ENCODE data around the gene DUSP16. TPM values are rescaled to one million over a fixed set of nuclear protein-coding genes. Genes with fewer than 3 reads are reported as not detected.

DUSP16 gene
- total and polyA plus RNA-seq, 2 of the 8 experiments (the other 6 are each of a cell fraction or from before 2014, with no cell fraction given), result 31.6 to 55.9 TPM

- no peak overlapping the region for H4K5ac ChIP-seq (ENCODE audit: insufficient read length, low read depth, low read length)
- H3K79me2 ChIP-seq (ENCODE audit: control insufficient read depth in 1 of 2, insufficient read depth in 2 of 2, low read length in 2 of 2), result peaks cover 0 to 72% of the 10 kb centered on the region in 2 experiments; a peak in 3 of 4 replicates
- no peak overlapping the region for H4K91ac ChIP-seq (replicated peaks; ENCODE audit: insufficient read length, low read length)
- no peak overlapping the region for H2BK15ac ChIP-seq (ENCODE audit: low read length)
- H3K79me1 ChIP-seq (ENCODE audit: low read depth, low read length), result peaks cover 3% of the 10 kb centered on the region; the same call in 1 of the 2 replicates
- no peak for DNase-seq (ENCODE audit: low read depth in 1 of 2, low spot score in 2 of 2)
- FAIRE-seq, result no peak
- ChIA-PET CTCF (ENCODE audit: partially characterized antibody) (interaction anchor here (0.6 to 1.2 kb wide), 5 partner anchors 18 to 330 kb away, joined by 3 read pairs; no protein-coding TSS in a partner anchor), POLR2A (ENCODE audit: partially characterized antibody) (interaction anchor here (0.7 to 4.8 kb wide), 2 partner anchors 11 to 271 kb away, joined by 3 to 16 read pairs; no protein-coding TSS in a partner anchor)
- H3K4ac ChIP-seq (replicated peaks; ENCODE audit: insufficient read length, low read depth, low read length), result no peak overlapping the region
- no peak overlapping the region for H3K56ac ChIP-seq (replicated peaks; ENCODE audit: insufficient read length, low read depth, low read length)
- H3K27ac ChIP-seq (ENCODE audit: low read depth, low read length), result no peak overlapping the region
- H3K4me1 ChIP-seq (replicated peaks in 1 of 4; ENCODE audit: control insufficient read depth in 3 of 4, insufficient read depth in 4 of 4, low read length in 3 of 4), result peaks cover 0 to 12% (median 11%) of the 10 kb centered on the region in 4 experiments; a peak in 5 of 7 replicates
- no peak overlapping the region for H2BK120ac ChIP-seq (replicated peaks; ENCODE audit: low read depth, low read length)
- H3K9me3 ChIP-seq (ENCODE audit: insufficient read depth in 2 of 2, low read depth in 1 of 2, low read length in 1 of 2), result no peaks in the 10 kb centered on the region
- H2AK5ac ChIP-seq (ENCODE audit: low read depth, low read length), result no peak overlapping the region
- peaks cover 0 to 4% of the 10 kb centered on the region in 2 experiments for H4K20me1 ChIP-seq (replicated peaks in 1 of 2; ENCODE audit: control insufficient read depth in 1 of 2, insufficient read depth in 2 of 2, low read length in 2 of 2)
- H3K36me3 ChIP-seq (ENCODE audit: control insufficient read depth in 2 of 4, insufficient read depth in 4 of 4, low read length in 3 of 4), result peaks cover 0 to 30% (median 11%) of the 10 kb centered on the region in 4 experiments; a peak in 5 of 8 replicates
- WGBS, 2 experiments (ENCODE audit: extremely low coverage in 1 of 2, insufficient coverage in 1 of 2, insufficient read length in 1 of 2, insufficient replicate concordance in 2 of 2, low coverage in 1 of 2, low lambda C conversion rate in 2 of 2, missing lambda C conversion rate in 1 of 2), result 95% methylated on average over 6 of the region's 6 CpGs; no CpG with 5 or more reads in 1 of the 2 experiments
- no peak overlapping the region for H3K9ac ChIP-seq (replicated peaks in 1 of 4; ENCODE audit: extremely low read depth in 1 of 4, low read depth in 3 of 4, low read length in 3 of 4)
- no peak overlapping the region for H3K4me2 ChIP-seq (ENCODE audit: insufficient read depth in 1 of 2, low read depth in 2 of 2, low read length in 2 of 2)
- no peak overlapping the region for H2BK5ac ChIP-seq (ENCODE audit: low read depth, low read length)
- no peak overlapping the region; the same call in 1 of the 2 replicates for H2BK12ac ChIP-seq (ENCODE audit: low read depth, low read length)
- H3K23ac ChIP-seq (ENCODE audit: insufficient read length), result no peak overlapping the region
- H2BK20ac ChIP-seq (ENCODE audit: low read length), result no peak overlapping the region
- H3K18ac ChIP-seq (ENCODE audit: extremely low read depth, low read length), result no peak overlapping the region
- H3K27me3 ChIP-seq (replicated peaks in 1 of 4; ENCODE audit: control insufficient read depth in 3 of 4, extremely low read depth in 1 of 4, insufficient read depth in 3 of 4, low read length in 3 of 4), result no peaks in the 10 kb centered on the region
- H2AFZ ChIP-seq (ENCODE audit: low read length), result no peak overlapping the region
- H3K14ac ChIP-seq (ENCODE audit: insufficient read length), result no peak overlapping the region
- H3K23me2 ChIP-seq (ENCODE audit: low read depth, low read length), result no peaks in the 10 kb centered on the region
- H4K8ac ChIP-seq (ENCODE audit: extremely low read depth, insufficient read depth, low read length), result no peak overlapping the region
- no peak overlapping the region for H3K4me3 ChIP-seq (ENCODE audit: extremely low read depth in 1 of 4, insufficient read depth in 2 of 4, low read depth in 3 of 4, low read length in 4 of 4)
- no peak for TF ChIP-seq CBX5 (IDR thresholded peaks at IDR 0.05; ENCODE audit: low read depth, low read length)
- TF ChIP-seq BRCA1 (IDR thresholded peaks at IDR 0.05; ENCODE audit: low read depth, low read length), result no peak
- no peak for TF ChIP-seq TAF1 (IDR thresholded peaks at IDR 0.05; ENCODE audit: low read depth, low read length)
- TF ChIP-seq HDAC2 (IDR thresholded peaks at IDR 0.05; ENCODE audit: borderline replicate concordance in 1 of 2, low read depth in 2 of 2, low read length in 2 of 2), result no peak
- TF ChIP-seq FOSL1 (IDR thresholded peaks at IDR 0.05; ENCODE audit: insufficient read depth, low read depth, low read length), result no peak
- TF ChIP-seq TEAD4 (IDR thresholded peaks at IDR 0.05; ENCODE audit: low read depth, low read length), result no peak
- TF ChIP-seq RFX5 (IDR thresholded peaks at IDR 0.05; ENCODE audit: borderline replicate concordance, low read depth, low read length), result no peak
- no peak for TF ChIP-seq RXRA (IDR thresholded peaks at IDR 0.05; ENCODE audit: insufficient read depth, low read depth, low read length)
- TF ChIP-seq POU5F1 (IDR thresholded peaks at IDR 0.05; ENCODE audit: low read depth, low read length), result no peak
- no peak for TF ChIP-seq SAP30 (IDR thresholded peaks at IDR 0.05; ENCODE audit: insufficient read depth, insufficient replicate concordance, low read length)
- no peak for TF ChIP-seq TAF7 (optimal IDR thresholded peaks at IDR 0.05; ENCODE audit: borderline replicate concordance, low read depth, low read length)
- no peak for TF ChIP-seq CEBPB (IDR thresholded peaks at IDR 0.05; ENCODE audit: low read depth, low read length)
Measured at GRCh38 chr12:12521888-12522287, 40.8 kb downstream of the DUSP16 start.
